Stimulated activated CD4-positive, alpha-beta T cell treated with anti-CD3 and anti-CD28 coated beads, Interleukin-4, amount 100 ng/mL, for 48 hours (primary cell): ENCODE results near the gene ZNF557.
"Not testable (repeated sequence)": the region's sequence is repeated elsewhere in the genome, so short reads cannot be mapped to it uniquely, and the experiment has no call there.

Source experiments
- DNase-seq, 2 donors: peaks; one replicate each; pipeline ENCODE4 v3.0.0-alpha.2; 2020; ENCODE audit warnings: low read depth in 2 of 2

Gene ZNF557

GRCh38 chr19:7069042-7069903 is at the start of gene ZNF557:
Gene ZNF557 (plus strand): TSS chr19:7069703. CDS start chr19:7075075, 5,372 bp downstream.
- DNase-seq: peak; percentile 97 to 99

- not testable (repeated sequence) for DNase-seq
These were observed 48.2 kb upstream of the ZNF557 start, which contains the start of gene MBD3L2B for GRCh38 chr19:7021331-7021730. Gene MBD3L2B (minus strand): TSS chr19:7021431. CDS start chr19:7021397, 34 bp downstream.

DNA sequence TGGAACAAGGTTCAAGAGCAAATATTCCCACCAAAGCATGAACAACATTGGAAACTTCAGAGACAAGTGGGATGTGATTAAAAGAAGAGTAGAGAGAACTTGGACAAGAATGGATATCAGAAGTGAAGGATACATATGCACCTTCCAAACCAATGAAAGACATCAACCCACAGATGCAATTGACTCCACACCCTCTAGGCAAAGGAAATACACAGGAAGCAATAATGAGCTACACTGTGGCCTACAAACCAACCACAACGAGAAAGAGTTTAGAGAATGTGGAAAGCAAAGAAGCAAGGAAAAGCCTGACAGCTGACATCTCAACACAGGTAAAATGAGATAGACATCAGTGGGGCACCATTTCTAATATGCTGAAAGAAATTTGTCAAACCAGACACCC is 40.7 kb upstream of the ZNF557 start:
- DNase-seq: not testable (repeated sequence)

DNA sequence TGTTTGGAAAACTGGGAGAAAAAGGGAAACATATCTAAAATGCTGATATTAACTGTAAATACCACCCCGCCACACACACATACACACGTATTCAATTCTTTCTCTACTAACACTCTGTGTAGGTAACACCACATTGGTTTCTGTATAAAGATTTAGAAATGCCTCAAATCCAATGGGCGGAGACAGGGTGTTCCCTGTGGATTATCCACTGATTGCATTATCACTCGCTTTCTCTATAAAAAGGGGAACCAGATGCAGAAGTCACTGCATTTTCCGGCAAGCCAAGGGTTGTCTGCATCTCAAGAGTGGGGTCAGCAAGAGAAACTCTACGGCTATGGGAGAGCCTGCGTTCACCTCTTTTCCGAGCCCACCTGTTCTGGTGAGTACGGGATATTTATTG is 39.2 kb upstream of the ZNF557 start, which contains the start of gene MBD3L5:
TSS of gene MBD3L5 (plus strand) at position 301 of the 400 bp plus-strand sequence. CDS start at position 335, 34 bp downstream.
- DNase-seq: not testable (repeated sequence)

DNA sequence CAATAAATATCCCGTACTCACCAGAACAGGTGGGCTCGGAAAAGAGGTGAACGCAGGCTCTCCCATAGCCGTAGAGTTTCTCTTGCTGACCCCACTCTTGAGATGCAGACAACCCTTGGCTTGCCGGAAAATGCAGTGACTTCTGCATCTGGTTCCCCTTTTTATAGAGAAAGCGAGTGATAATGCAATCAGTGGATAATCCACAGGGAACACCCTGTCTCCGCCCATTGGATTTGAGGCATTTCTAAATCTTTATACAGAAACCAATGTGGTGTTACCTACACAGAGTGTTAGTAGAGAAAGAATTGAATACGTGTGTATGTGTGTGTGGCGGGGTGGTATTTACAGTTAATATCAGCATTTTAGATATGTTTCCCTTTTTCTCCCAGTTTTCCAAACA is 29.4 kb upstream of the ZNF557 start, which contains the start of gene MBD3L4:
TSS of gene MBD3L4 (minus strand) at position 101 of the 400 bp plus-strand sequence. CDS start at position 66, 35 bp downstream.
- DNase-seq: not testable (repeated sequence)

DNA sequence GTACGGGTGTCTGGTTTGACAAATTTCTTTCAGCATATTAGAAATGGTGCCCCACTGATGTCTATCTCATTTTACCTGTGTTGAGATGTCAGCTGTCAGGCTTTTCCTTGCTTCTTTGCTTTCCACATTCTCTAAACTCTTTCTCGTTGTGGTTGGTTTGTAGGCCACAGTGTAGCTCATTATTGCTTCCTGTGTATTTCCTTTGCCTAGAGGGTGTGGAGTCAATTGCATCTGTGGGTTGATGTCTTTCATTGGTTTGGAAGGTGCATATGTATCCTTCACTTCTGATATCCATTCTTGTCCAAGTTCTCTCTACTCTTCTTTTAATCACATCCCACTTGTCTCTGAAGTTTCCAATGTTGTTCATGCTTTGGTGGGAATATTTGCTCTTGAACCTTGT is 27.9 kb upstream of the ZNF557 start:
- DNase-seq: not testable (repeated sequence)

- not testable (repeated sequence) for DNase-seq
These were observed 20.5 kb upstream of the ZNF557 start, which contains the start of gene MBD3L2 for GRCh38 chr19:7049021-7049420. Gene MBD3L2 (plus strand): TSS chr19:7049321. CDS start chr19:7049374, 53 bp downstream.

GRCh38 chr19:7051421-7051820 is 18.1 kb upstream of the ZNF557 start:
- not testable (repeated sequence) for DNase-seq

DNA sequence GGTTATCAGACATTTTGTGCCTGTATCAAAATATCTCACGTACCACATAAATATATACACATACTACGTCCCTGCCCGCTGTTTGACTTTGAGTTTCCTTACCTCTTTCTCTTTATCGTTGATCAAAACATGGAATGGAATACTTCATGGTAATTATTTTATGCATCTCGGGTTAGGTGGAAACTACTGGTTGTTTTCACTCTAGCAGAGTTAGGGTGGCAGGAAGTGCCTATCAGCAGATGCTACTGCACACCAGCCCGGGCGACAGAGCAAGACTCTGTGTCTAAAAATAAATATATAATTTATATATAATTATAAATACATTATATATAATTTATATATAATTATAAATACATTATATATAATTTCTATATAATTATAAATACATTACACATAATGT is 16.6 kb upstream of the ZNF557 start:
- not testable (repeated sequence) for DNase-seq

- DNase-seq: not testable (repeated sequence)
These were observed 14.7 kb upstream of the ZNF557 start for GRCh38 chr19:7054635-7055368.

DNA sequence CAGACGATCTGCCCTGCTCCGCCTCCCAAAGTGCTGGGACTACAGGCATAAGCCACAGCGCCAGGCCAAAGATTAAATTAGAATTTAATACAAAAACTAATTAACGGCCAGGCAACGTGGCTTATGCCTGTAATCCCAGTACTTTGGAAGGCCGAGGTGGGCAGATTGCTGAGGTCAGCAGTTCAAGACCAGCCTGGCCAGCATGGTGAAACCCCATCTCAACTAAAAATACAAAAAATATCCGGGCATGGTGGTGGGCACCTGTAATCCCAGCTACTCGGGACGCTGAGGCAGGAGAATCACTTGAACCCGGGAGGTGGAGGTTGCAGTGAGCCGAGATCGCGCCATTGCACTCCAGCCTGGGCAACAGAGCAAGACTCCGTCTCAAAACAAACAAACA is 13.8 kb upstream of the ZNF557 start:
- not testable (repeated sequence) for DNase-seq

DNA sequence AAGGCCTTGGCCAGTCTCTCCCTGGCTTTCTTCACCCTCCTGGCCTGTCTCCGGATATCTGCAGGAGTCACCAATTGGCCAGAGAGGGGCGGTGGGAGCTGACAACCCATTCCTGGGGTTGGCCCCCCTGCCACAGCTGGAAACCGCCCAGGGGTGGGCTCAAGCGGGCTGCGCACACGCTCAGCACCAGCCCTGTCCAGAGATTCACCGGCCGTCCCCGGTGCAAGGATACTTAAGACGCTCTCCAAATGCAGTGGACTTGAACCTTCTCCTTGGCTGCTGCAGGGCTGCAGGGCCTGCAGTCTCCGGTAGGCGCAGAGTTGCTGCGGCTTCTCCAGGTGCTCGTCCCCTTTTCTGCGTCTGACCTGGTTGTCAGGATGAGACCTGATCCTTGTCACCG is 13.1 kb upstream of the ZNF557 start:
- DNase-seq: not testable (repeated sequence)

DNA sequence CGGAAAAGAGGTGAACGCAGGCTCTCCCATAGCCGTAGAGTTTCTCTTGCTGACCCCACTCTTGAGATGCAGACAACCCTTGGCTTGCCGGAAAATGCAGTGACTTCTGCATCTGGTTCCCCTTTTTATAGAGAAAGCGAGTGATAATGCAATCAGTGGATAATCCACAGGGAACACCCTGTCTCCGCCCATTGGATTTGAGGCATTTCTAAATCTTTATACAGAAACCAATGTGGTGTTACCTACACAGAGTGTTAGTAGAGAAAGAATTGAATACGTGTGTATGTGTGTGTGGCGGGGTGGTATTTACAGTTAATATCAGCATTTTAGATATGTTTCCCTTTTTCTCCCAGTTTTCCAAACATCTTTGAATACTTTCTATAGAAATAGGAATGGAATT is 10.9 kb upstream of the ZNF557 start, which contains the start of gene MBD3L3:
TSS of gene MBD3L3 (minus strand) at position 101 of the 400 bp plus-strand sequence. CDS start at position 30, 71 bp downstream.
- DNase-seq: not testable (repeated sequence)

- DNase-seq: not testable (repeated sequence)
These were observed 9.5 kb upstream of the ZNF557 start for GRCh38 chr19:7059977-7060376.

GRCh38 chr19:7063339-7063738 is 6.2 kb upstream of the ZNF557 start:
- no peak for DNase-seq

DNA sequence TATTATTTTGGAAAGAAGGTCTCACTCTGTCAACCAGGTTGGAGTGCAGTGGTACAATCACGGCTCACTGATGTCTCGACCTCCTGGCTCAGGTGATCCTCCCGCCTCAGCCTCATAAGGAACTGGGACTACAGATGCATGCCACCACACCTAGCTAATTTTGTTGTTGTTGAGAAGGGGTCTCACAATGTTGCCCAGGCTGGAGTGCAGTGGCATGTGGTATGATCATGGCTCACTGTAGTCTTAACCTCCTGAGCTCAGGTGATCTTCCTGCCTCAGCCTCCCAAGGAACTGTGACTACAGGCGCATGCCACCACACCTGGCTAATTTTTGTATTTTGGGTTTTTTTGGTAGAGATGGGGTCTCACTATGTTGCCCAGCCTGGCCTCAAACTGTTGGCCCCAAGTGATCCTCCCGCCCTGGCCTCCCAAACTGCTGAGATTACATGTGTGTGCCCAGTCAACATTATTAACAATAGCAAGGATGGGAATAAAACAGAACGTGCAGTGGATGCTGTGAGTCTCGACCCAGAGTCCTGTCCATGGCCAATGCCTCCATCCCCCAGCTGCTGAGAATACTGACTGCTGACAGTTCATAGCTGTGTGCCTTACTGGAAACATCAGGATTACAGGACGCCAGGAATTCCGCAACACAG is 5.6 kb upstream of the ZNF557 start:
- DNase-seq: no peak

DNA sequence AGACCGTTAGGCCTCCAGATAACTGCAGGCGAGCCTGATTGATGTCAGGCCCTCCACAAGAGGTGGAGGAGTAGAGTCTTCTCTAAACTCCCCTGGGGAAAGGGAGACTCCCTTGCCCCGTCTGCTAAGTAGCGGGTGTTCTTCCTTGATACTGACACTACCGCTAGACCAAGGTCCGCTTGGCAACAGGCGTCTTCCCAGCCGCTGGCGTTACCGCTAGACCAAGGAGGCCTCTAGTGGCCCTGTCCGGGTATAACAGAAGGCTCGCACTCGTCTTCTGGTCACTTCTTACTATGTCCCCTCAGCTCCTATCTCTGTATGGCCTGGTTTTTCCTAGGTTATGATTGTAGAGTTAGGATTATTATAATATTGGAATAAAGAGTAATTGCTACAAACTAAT is 2.4 kb upstream of the ZNF557 start:
- DNase-seq: not testable (repeated sequence)

GRCh38 chr19:7067716-7068115 is 1.8 kb upstream of the ZNF557 start:
- DNase-seq: no peak

DNA sequence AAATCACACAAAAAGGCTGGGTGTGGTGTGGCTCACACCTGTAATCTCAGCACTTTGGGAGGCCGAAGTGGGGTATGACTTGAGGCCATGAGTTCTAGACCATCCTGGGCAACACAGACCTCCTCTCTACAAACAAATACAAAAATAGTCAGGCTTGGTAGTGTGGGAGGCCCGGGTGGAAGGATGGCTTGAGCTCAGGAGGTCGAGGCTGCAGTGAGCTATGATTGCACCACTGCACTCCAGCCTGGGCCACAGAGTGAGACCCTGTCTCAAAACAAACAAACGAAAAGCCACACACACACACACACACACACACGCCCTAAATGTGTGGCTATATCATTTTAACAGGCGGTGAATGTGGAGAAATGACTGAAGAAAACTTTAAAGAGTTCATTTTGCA is 904 bp upstream of the ZNF557 start:
- DNase-seq: no peak

- DNase-seq: no peak
These were observed 362 bp downstream of the ZNF557 start for GRCh38 chr19:7069904-7070226.

DNA sequence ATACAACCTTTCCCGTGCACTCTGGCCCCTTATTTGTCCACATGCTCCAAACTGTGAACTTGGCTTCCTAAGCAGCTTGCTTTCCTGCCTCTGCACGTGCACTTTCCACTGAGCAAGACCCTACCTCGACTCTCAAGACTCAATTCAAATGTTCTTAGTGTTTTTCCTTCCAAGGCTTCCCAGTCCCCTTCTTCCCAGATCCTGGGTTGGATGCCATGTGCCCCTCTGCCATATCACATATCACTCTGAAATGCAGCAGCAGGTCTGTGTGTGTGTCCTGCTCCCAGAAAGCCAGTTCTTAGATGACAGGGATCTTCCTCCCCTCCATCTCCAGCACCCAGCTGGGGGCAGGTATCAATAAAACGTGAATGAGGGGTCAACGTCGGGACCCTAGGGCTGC is 3.0 kb downstream of the ZNF557 start:
- no peak for DNase-seq
